Raji (cell line): Measurements from ENCODE around the gene CSKMT.

ENCODE experiments used
- POLR2A ChIP-seq: IDR thresholded peaks from 2 replicates; pipeline ENCODE4 v1.6.1; 2011; ENCODE audit warnings: low read depth, low read length, control low read depth; ENCODE audit not compliant: insufficient read depth

The CSKMT gene

DNA sequence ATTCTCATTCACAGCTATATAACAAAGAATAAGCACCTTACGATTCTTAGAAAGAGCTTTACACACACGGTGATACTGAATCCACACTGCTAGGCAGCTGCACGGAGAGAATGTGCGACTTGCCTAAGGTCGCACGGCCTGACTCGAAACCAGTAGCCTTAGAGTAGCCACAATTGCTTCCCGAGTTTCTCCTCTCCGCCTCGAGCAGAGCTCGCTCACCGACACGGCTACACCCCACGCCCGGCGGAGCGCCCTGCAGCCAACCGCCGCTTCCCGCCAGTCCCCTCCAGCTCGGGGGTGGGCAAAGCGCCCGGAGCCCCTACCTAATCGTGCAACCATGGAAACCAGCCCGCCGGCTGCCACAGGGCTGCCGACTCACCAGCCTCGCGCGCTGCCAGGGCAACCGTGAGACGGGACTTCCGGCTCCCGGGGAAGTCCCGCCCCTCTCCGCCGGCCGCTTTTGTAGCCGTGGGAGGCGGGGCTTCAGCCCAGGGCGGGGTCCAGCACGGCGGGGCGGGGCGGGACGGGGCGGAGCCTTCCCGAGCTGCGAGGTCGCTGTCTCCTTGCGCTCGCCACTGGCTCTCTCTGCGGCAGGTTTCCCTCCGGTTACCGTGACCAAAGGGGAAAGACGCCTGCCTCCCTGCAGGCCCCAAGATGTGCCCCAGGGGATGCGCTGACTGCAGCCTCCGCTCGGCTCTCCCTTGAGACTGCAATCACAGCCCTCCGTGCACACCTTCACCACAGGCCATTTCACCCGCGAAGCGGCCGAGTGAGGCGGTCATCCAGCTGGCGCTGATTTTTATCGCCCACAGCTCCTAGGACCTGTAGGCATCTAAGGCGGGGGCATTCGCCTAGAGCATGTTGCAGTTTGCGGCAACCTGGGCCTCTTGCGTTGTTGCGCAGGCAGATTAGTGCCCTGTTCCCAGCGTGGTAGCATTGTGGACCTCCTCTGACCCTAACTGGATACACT is 41.1 kb downstream of the CSKMT start:
- TF ChIP-seq POLR2A = peak; percentile 72

DNA sequence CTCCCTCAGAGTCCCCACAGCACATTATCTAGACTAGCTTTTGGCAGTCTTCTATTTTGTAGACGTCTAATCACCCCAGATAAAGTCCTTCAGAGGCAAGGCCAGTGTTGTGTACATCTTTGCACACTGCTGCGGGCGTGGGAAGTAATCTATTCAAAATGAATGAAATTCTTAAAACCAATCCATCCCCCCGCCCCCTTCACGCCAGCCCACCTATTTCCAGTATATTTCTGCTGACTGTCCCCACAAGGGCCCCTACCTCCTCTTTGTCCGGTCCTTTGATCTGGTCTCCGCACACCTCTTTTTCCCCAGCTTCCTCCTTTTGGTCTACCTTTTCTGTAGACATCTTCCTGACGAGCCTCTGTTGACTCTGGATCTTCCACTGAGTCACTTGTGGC is 41.7 kb downstream of the CSKMT start:
- TF ChIP-seq POLR2A = no peak

DNA sequence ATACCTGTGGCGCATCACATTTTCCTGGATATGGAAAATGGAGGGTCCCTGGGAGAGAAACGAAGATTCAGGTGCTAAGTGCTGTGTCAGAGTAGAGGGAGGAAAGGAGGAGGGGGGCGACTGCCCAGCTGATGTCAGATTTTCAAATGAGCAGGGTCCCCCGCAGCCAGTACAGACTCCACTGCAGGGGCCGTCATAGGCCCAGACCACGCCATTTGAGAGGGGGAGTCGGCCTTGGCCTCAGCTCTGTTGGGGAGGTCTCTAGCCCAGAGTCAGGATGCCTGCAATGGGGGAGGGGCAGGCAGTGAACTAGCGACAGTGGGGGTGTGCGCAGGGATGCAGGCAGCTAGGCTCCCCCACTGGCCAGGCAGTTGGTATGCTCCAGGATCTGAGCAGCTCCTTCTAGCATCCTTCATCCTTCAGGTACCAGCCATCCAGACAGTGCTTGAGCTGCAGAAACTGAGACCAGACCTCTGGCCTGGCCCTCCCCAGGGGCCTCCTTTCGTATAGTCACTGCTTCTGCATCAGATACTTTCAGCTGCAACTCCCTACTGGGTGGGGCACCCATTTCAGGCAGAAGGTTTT is 42.3 kb downstream of the CSKMT start, which contains the start of the genes BSCL2 and GNG3:
Gene BSCL2 (minus strand): TSS at position 148 of the 585 bp plus-strand sequence. CDS start 229 bp downstream, outside the sequence.
Gene GNG3 (plus strand): TSS at position 400 of the 585 bp plus-strand sequence. CDS start 620 bp downstream, outside the sequence.
- TF ChIP-seq POLR2A = no peak

DNA sequence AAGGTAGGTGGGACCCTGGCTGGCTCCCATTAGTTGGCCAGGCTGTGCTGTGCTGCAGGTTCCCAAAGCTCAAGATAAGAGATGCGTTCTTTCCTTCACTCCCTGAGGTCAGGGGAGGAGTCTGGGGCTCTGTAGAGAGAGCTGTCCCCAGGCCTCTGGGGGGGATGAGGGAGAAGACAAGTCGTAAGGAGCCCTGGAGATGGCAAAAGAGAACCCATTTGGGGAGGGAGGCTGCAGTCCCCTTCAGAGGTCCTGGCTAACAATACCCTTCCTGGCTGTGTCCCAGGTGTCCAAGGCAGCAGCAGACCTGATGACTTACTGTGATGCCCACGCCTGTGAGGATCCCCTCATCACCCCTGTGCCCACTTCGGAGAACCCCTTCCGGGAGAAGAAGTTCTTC is 43.3 kb downstream of the CSKMT start:
- no peak for TF ChIP-seq POLR2A

DNA sequence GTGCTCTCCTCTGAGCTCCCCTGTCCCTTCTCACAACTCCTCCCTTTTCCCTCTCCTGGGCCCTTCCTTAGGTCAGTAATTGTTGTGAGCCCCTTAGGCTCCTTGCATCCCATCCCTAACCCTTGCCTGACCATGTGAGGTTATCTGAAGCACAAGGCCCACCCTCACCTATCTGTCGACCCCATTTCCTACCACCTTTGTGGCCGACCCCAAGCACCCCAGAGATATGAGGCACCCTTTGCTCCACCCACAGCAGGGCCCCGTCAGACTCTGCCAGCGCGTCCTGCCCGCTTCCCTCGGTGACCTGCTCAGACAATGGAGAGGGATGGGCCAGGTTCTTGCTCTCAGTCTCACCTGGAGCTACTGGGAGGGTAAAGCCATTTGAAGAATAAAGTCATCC is 43.7 kb downstream of the CSKMT start:
- TF ChIP-seq POLR2A = no peak

DNA sequence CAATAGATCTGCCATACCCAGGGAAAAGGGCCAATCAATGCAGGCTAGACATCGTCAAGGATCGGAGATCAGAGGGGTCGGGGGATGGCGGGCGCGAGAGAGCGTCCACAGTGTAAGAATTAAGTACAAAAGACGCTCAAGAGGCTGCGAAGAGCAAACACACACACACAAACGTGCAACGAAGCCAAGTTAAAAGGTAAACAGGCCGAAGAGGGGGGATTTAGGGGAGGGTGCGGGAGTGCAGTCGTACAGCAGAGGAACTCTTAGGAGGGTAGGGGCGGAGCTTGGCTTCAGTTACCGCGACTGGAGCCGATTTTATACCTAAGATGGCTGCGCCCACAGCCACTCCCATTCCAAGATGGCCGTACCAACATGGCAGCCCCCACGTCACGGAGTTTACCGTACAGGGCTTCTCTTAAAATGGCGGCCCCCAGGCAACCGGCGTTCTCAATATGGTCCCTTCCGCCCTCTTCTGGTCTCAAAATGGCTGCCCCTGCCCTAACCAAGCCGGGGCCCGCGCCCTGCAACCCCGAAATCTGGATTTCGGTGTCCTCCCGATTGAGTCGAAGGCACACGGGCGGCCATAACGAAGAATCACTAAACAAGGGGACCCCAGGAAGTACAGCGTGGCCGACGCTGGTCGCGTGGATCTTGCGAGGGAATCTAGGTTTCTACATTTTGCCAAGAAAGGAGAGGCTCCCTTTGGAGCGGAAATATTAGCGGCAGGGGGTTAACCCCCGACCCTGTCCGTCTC is 44.3 kb downstream of the CSKMT start:
- TF ChIP-seq POLR2A = peak; percentile 87

- no peak for TF ChIP-seq POLR2A
These were observed 44.9 kb downstream of the CSKMT start for GRCh38 chr11:62710001-62710345.

- TF ChIP-seq POLR2A = no peak
These were observed 47.2 kb downstream of the CSKMT start for GRCh38 chr11:62712276-62712812.

GRCh38 chr11:62712861-62713260 is 47.7 kb downstream of the CSKMT start:
- TF ChIP-seq POLR2A = no peak

DNA sequence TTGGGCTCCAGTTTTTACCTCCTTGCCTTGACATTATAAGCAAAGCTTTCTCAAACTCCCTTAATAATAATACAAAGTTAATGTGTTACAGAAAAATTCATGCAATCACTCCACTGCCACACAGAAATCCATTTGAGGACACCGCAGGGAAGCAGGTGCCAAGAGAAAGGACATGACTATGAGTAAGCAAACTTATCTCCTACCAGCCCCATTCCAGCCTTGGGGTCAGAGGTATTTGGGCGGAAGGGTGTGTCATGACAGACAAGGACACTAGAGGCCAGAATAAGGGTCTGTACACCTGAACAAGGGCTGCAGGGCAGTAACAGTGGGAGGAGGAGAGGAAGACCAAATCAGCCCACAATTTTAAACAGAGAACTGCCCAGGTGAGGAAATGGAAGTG is 48.2 kb downstream of the CSKMT start:
- TF ChIP-seq POLR2A = no peak

DNA sequence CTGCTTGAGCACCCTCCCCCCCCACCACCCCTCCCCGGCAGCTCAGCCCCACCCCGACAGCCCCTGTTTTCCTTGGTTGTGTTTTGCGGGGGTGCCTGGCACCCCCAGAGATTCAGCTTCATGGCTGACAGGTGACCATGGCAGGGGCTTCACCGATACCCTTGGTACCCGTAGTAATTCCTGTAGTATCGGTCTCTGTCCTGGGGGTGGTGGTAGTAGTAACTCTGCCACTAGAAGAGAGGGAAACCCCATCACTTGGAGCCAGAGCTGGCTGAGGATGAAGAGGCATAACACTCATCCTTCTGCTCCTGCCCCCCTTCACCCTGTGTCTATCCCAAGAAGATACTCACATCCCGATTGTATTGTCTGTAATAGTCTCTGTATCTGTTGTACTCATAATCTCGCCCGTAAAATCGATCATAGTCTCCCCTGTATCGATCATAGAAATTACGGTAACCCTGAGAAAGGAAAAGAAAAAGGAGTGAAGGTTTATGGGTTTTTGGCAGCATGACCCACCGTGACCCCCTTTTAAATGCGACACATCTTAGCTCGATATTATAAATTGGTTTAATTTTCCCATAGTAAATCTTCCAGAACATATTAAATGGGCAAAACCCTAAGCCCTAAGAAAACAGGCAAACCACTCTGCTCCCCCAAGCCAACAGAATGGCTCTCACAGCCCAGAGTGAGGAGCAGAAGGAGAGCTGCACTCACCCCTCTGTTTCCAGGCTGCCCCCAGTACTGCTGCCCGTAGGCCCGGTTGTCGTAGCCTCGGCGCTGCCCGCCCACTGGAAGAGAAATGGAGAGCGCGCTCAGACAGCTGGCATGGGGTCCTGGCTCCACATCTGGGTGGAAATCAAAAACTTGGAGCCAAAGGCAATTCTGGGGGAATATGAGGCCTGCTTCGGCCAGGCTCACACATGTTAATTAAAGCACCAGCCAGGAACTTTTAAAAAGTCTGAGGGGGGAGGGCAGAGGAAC is 50.3 kb downstream of the CSKMT start:
- TF ChIP-seq POLR2A = no peak

DNA sequence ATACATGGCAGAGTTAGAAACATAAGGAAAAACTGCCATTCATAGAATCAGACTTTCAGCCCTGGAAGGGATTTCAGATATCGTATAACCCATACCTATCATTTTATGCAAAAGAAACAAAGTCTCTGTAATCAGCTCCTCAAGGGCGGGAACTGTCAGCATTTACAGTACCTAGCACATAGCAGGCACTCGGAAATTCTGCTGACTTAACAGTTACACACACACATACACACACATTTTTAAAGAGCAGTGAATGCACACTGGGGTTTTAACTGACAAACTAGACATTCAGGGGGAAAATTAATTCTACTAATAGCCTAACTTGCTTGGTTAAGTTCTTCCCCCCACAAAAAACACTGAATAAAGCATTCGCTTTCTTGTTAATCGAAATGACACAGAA is 51.1 kb downstream of the CSKMT start:
- TF ChIP-seq POLR2A = no peak

- no peak for TF ChIP-seq POLR2A
These were observed 51.7 kb downstream of the CSKMT start for GRCh38 chr11:62716816-62717215.
